ENCODE measurements around the gene CT45A1. TPM values are rescaled to one million over a fixed set of nuclear protein-coding genes. Genes with fewer than 3 reads are reported as not detected.
"Not testable (repeated sequence)": the region's sequence is repeated elsewhere in the genome, so short reads cannot be mapped to it uniquely, and the experiment has no call there.

The CT45A1 gene
- total and polyA plus RNA-seq, 2 of the 8 experiments (the other 6 are each of a cell fraction or from before 2014, with no cell fraction given) = not detected

GRCh38 chrX:135672979-135673378 is 40.5 kb upstream of the CT45A1 start:
- H3K14ac ChIP-seq (ENCODE audit: insufficient read length); H4K91ac ChIP-seq (replicated peaks; ENCODE audit: insufficient read length, low read length); H3K9ac ChIP-seq (replicated peaks in 1 of 4; ENCODE audit: extremely low read depth in 1 of 4, low read depth in 3 of 4, low read length in 3 of 4); H3K4me2 ChIP-seq (ENCODE audit: insufficient read depth in 1 of 2, low read depth in 2 of 2, low read length in 2 of 2); H3K23ac ChIP-seq (ENCODE audit: insufficient read length); H3K27ac ChIP-seq (ENCODE audit: low read depth, low read length); DNase-seq (ENCODE audit: low read depth in 1 of 2, low spot score in 2 of 2); H3K4me3 ChIP-seq (ENCODE audit: extremely low read depth in 1 of 4, insufficient read depth in 2 of 4, low read depth in 3 of 4, low read length in 4 of 4); H3K36me3 ChIP-seq (ENCODE audit: control insufficient read depth in 2 of 4, insufficient read depth in 4 of 4, low read length in 3 of 4); H2BK5ac ChIP-seq (ENCODE audit: low read depth, low read length); H2BK12ac ChIP-seq (ENCODE audit: low read depth, low read length); CTCF ChIA-PET (ENCODE audit: partially characterized antibody); H2BK20ac ChIP-seq (ENCODE audit: low read length); H3K56ac ChIP-seq (replicated peaks; ENCODE audit: insufficient read length, low read depth, low read length); H4K20me1 ChIP-seq (replicated peaks in 1 of 2; ENCODE audit: control insufficient read depth in 1 of 2, insufficient read depth in 2 of 2, low read length in 2 of 2); H3K4ac ChIP-seq (replicated peaks; ENCODE audit: insufficient read length, low read depth, low read length); H2BK120ac ChIP-seq (replicated peaks; ENCODE audit: low read depth, low read length); FAIRE-seq; H3K27me3 ChIP-seq (replicated peaks in 1 of 4; ENCODE audit: control insufficient read depth in 3 of 4, extremely low read depth in 1 of 4, insufficient read depth in 3 of 4, low read length in 3 of 4); H2BK15ac ChIP-seq (ENCODE audit: low read length); H3K79me2 ChIP-seq (ENCODE audit: control insufficient read depth in 1 of 2, insufficient read depth in 2 of 2, low read length in 2 of 2); H2AFZ ChIP-seq (ENCODE audit: low read length); H4K5ac ChIP-seq (ENCODE audit: insufficient read length, low read depth, low read length); H2AK5ac ChIP-seq (ENCODE audit: low read depth, low read length); H3K4me1 ChIP-seq (replicated peaks in 1 of 4; ENCODE audit: control insufficient read depth in 3 of 4, insufficient read depth in 4 of 4, low read length in 3 of 4); H3K18ac ChIP-seq (ENCODE audit: extremely low read depth, low read length); H3K23me2 ChIP-seq (ENCODE audit: low read depth, low read length); POLR2A ChIA-PET (ENCODE audit: partially characterized antibody); H4K8ac ChIP-seq (ENCODE audit: extremely low read depth, insufficient read depth, low read length); H3K79me1 ChIP-seq (ENCODE audit: low read depth, low read length): not testable (repeated sequence)
- H3K9me3 ChIP-seq (ENCODE audit: insufficient read depth in 2 of 2, low read depth in 1 of 2, low read length in 1 of 2) = peaks cover 10 to 12% of the 10 kb centered on the region in 2 experiments; a peak in 3 of 4 replicates

Data from H1 (cell line).